K562 (cell line): ENCODE measurements around the gene VWA3A. TPM values are rescaled to one million over a fixed set of nuclear protein-coding genes. Genes with fewer than 3 reads are reported as not detected.

Experiments
- CLOCK ChIP-seq: fragments of 250-450 bp; sonication (Bioruptor Pico); IDR thresholded peaks from 2 replicates; pipeline ENCODE4 v1.4.0; 2020; ENCODE audit warnings: mild to moderate bottlenecking, moderate library complexity, borderline replicate concordance
- EP300 ChIP-seq: IDR thresholded peaks from 2 replicates; pipeline ENCODE4 v1.6.1; 2012; ENCODE audit warnings: low read length, improper control_type of control experiment
- FOXM1 ChIP-seq, 2 experiments: fragments of 450-650 bp in 1 of 2; sonication (generic) in 1 of 2; formaldehyde crosslinking in 1 of 2; IDR thresholded peaks; 2 replicates each; pipeline versions ENCODE4 v1.6.1 to v1.9.0; 2017 to 2022; ENCODE audit warnings: low read depth in 2 of 2, mild to moderate bottlenecking in 2 of 2, missing genetic modification reagents in 1 of 2, moderate library complexity in 1 of 2
- GABPA ChIP-seq: fragments of 200-800 bp; sonication (Bioruptor generic); conservative IDR thresholded peaks from 2 replicates; pipeline ENCODE4 v1.6.1; 2016; ENCODE audit warnings: low read depth, missing genetic modification characterization, missing compliant biosample characterization
- HCFC1 ChIP-seq: IDR thresholded peaks from 2 replicates; pipeline ENCODE4 v1.6.1; 2012; ENCODE audit warnings: low read depth, low read length, improper control_type of control experiment
- HDAC1 ChIP-seq, 2 experiments: fragments of 450-650 bp; IDR thresholded peaks; 2 replicates each; pipeline ENCODE4 v1.6.1; 2016 to 2017; ENCODE audit warnings: inconsistent platforms in 1 of 2, mild to moderate bottlenecking in 1 of 2, moderate library complexity in 1 of 2
- HDAC3 ChIP-seq: fragments of 450-650 bp; IDR thresholded peaks from 2 replicates; pipeline ENCODE4 v1.6.1; 2018; ENCODE audit warnings: borderline replicate concordance, mild to moderate bottlenecking, moderate library complexity; ENCODE audit not compliant: partially characterized antibody
- HDAC8 ChIP-seq: fragments of 450-650 bp; IDR thresholded peaks from 2 replicates; pipeline ENCODE4 v1.6.1; 2016; ENCODE audit warnings: mild to moderate bottlenecking, missing genetic modification characterization, moderate library complexity, missing compliant biosample characterization
- MTA1 ChIP-seq: fragments of 450-650 bp; IDR thresholded peaks from 2 replicates; pipeline ENCODE4 v1.6.1; 2017; ENCODE audit warnings: borderline replicate concordance
- MTF1 ChIP-seq: fragments of 250-450 bp; sonication (Bioruptor Pico); IDR thresholded peaks from 2 replicates; pipeline ENCODE4 v1.9.0; 2021; ENCODE audit warnings: moderate library complexity, mild to moderate bottlenecking, inconsistent platforms, borderline replicate concordance
- NFIC ChIP-seq: fragments of 450-650 bp; IDR thresholded peaks from 2 replicates; pipeline ENCODE4 v1.6.1; 2017; ENCODE audit warnings: mild to moderate bottlenecking, inconsistent platforms
- POLR2AphosphoS2 ChIP-seq: IDR thresholded peaks from 2 replicates; pipeline ENCODE4 v1.6.1; 2012; ENCODE audit warnings: low read length, improper control_type of control experiment
- RCOR1 ChIP-seq, 2 experiments: IDR thresholded peaks; 2 replicates each; pipeline ENCODE4 v1.6.1; 2012; ENCODE audit warnings: low read depth in 2 of 2, low read length in 2 of 2, borderline replicate concordance in 1 of 2, improper control_type of control experiment in 1 of 2
- TCF3 ChIP-seq: sonication (generic); formaldehyde crosslinking; IDR thresholded peaks from 2 replicates; pipeline ENCODE4 v1.4.0; 2020; ENCODE audit warnings: mild to moderate bottlenecking, missing genetic modification reagents
- TOE1 ChIP-seq, 2 experiments: fragments of 450-650 bp in 1 of 2; sonication (generic) in 1 of 2; formaldehyde crosslinking in 1 of 2; IDR thresholded peaks; 2 replicates each; pipeline versions ENCODE4 v1.7.1 to v1.8.0; 2016 to 2022; ENCODE audit warnings: borderline replicate concordance in 2 of 2, mild to moderate bottlenecking in 2 of 2, antibody characterized with exemption in 1 of 2, inconsistent platforms in 1 of 2, low read depth in 1 of 2, missing genetic modification reagents in 1 of 2, moderate library complexity in 1 of 2
- XRCC5 ChIP-seq: fragments of 200-400 bp; formaldehyde crosslinking; IDR thresholded peaks from 2 replicates; pipeline ENCODE4 v1.6.1; 2017; ENCODE audit warnings: low read depth, mild to moderate bottlenecking, low read length
- ZMIZ1 ChIP-seq, 2 experiments: fragments of 150-350 bp in 1 of 2; IDR thresholded peaks; 2 replicates each; pipeline ENCODE4 v1.6.1; 2012 to 2016; ENCODE audit warnings: low read depth in 2 of 2, low read length in 2 of 2, mild to moderate bottlenecking in 1 of 2, moderate library complexity in 1 of 2
- ZNF212 ChIP-seq: fragments of 450-650 bp; formaldehyde crosslinking; IDR thresholded peaks from 2 replicates; pipeline ENCODE4 v1.4.0; 2020; ENCODE audit warnings: mild to moderate bottlenecking
- ZNF408 ChIP-seq: fragments of 250-450 bp; sonication (Bioruptor Pico); IDR thresholded peaks from 2 replicates; pipeline ENCODE4 v1.4.0; 2020; ENCODE audit warnings: low read depth, mild to moderate bottlenecking, moderate library complexity
- polyA plus RNA-seq, 8 experiments: library from polyadenylated mRNA; depleted of rRNA in 4 of 8; stranded (reverse) in 5 of 8; unstranded in 3 of 8; fragments of >200 nt; fragmentation: Nextera tagmentation in 2 of 8; fragmentation: Illumina TruSeq in 1 of 8; extraction: Ambion mirVana in 2 of 8; extraction: Trizol in 1 of 8; gene quantifications; 2 replicates each; pipeline versions ENCODE4 v1.2.1 to v1.2.3, GENCODE V29; 2011 to 2014; ENCODE audit warnings: inconsistent platforms in 1 of 8, missing spikeins in 1 of 8
- total RNA-seq, 7 experiments: library from RNA; depleted of rRNA in 6 of 7; stranded (reverse); fragments of >200 nt in 6 of 7; fragmentation: Illumina TruSeq in 2 of 7; extraction: Trizol in 2 of 7; gene quantifications; 2 replicates each; pipeline versions ENCODE4 v1.2.1 to v1.2.3, GENCODE V29; 2011 to 2021; ENCODE audit warnings: low replicate concordance in 1 of 7

Gene VWA3A
- total and polyA plus RNA-seq, 9 of the 15 experiments (the other 6 are each of a cell fraction or from before 2014, with no cell fraction given) = not detected

- no peak for TF ChIP-seq ZNF408 (CRISPR knock-in tag)
- peak; percentile 79 for TF ChIP-seq EP300
- peak; percentile 74; the same call in 1 of the 2 replicates for TF ChIP-seq POLR2AphosphoS2
- no peak for TF ChIP-seq CLOCK
- 0 out of 4 replicates have a peak, but pooled peaks of 1 of the 2 experiments have one; percentile 14 for TF ChIP-seq ZMIZ1 (IDR thresholded peaks at IDR 0.05; ENCODE audit: low read depth in 2 of 2, low read length in 2 of 2)
- TF ChIP-seq TCF3 (CRISPR knock-in tag) = no peak; the same call in 1 of the 2 replicates
- TF ChIP-seq HCFC1 = peak; percentile 45; the same call in 1 of the 2 replicates
- TF ChIP-seq GABPA (tag) = no peak; the same call in 1 of the 2 replicates
- peak; percentile 84 for TF ChIP-seq NFIC
- TF ChIP-seq HDAC8 (tag) = no peak
- no peak for TF ChIP-seq TOE1 (IDR thresholded peaks at IDR 0.05; ENCODE audit: borderline replicate concordance)
- TF ChIP-seq TOE1 (CRISPR knock-in tag; IDR thresholded peaks at IDR 0.05; ENCODE audit: borderline replicate concordance, low read depth) = 0 out of 2 replicates have a peak, but pooled peaks have one; percentile 56
- 0 out of 2 replicates have a peak, but pooled peaks have one; percentile 12 for TF ChIP-seq ZNF212
- peak; percentile 17; the same call in 1 of the 2 replicates for TF ChIP-seq FOXM1 (IDR thresholded peaks at IDR 0.05; ENCODE audit: low read depth)
- no peak for TF ChIP-seq FOXM1 (CRISPR knock-in tag; IDR thresholded peaks at IDR 0.05; ENCODE audit: low read depth)
- TF ChIP-seq XRCC5 = peak; percentile 69; the same call in 1 of the 2 replicates
- peak; percentile 18 to 95; a peak in 3 of 4 replicates for TF ChIP-seq HDAC1 (IDR thresholded peaks at IDR 0.05)
- peak; percentile 61; the same call in 1 of the 2 replicates for TF ChIP-seq MTA1
- TF ChIP-seq MTF1 (CRISPR knock-in tag) = no peak
- TF ChIP-seq RCOR1 (IDR thresholded peaks at IDR 0.05; ENCODE audit: borderline replicate concordance in 1 of 2, low read depth in 2 of 2, low read length in 2 of 2) = peak; percentile 16 to 18; a peak in 3 of 4 replicates
- peak; percentile 30 for TF ChIP-seq HDAC3
These were observed 103.6 kb downstream of the VWA3A start (continued) for GRCh38 chr16:22195695-22196558.
